HG02623 (cell line): ENCODE measurements around the gene ALK.

Experiments
- ATAC-seq: cut with Tn5 transposase; IDR thresholded peaks from one replicate; pipeline ENCODE4 v1.9.1; 2021; ENCODE audit warnings: moderate library complexity; ENCODE audit not compliant: unreplicated experiment

Gene ALK

GRCh38 chr2:29218550-29219125 lies 702.7 kb downstream of the ALK start:
- ATAC-seq, result no peak

- ATAC-seq, result no peak
Observed at GRCh38 chr2:29218071-29218470, 703.3 kb downstream of the ALK start.

- ATAC-seq, result no peak
Observed at GRCh38 chr2:29216609-29216909, 704.8 kb downstream of the ALK start.

GRCh38 chr2:29215739-29216608 lies 705.4 kb downstream of the ALK start:
- no peak for ATAC-seq

GRCh38 chr2:29215073-29215472 lies 706.3 kb downstream of the ALK start:
- ATAC-seq, result no peak

DNA sequence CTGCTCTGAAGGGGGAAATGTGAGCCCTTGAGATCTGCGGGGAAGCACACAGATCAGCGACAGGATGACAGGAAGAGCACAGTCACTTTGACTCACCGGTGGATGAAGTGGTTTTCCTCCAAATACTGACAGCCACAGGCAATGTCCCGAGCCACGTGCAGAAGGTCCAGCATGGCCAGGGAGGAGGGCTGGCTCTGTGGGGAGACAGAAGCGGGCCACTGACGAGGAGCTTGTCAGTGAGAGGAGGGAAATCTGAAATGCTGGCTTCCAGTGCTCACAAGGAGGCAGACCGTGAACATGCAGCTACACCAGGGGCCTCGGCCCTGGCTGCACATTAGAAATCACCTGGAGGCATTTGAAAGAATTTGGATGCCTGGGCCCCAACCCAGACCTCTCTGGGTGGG lies 707.5 kb downstream of the ALK start:
- ATAC-seq, result no peak

GRCh38 chr2:29212009-29212408 lies 709.4 kb downstream of the ALK start:
- no peak for ATAC-seq

- ATAC-seq, result no peak
Observed at GRCh38 chr2:29209551-29209950, 711.8 kb downstream of the ALK start.

- no peak for ATAC-seq
Observed at GRCh38 chr2:29207352-29208148, 713.8 kb downstream of the ALK start.

GRCh38 chr2:29206941-29207340 lies 714.4 kb downstream of the ALK start:
- no peak for ATAC-seq

DNA sequence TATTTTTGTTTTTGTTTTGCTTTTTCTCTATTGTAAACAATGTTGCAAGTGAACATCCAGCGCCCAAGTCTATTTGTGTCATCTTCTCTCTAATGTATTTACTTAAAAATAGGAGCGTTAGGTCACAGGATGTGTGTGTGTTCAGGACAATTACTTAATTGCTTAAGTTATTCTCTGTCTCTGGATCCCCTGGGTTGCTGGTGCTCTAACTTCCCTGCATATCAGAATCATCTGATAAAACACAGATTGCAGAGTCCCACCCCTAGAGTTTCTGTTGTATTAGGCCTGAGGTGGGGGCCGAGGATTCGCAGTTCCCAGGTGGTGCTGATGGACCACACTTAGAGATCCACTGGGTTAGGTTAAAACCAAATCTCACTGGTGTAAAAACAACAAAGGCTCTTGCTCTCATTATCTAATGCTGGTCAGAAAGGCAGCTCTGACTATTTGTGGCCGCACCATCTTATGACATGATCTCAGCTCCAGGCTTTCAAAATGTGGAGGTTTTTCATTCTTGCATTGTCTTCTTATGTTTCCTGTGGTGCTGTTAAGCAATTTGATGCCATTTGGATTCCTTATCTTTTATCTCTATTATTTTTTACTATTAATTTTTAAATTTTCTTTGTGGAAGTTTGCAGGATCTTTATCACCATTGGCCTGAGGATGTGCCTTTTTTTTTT lies 718.4 kb downstream of the ALK start:
- ATAC-seq, result no peak

DNA sequence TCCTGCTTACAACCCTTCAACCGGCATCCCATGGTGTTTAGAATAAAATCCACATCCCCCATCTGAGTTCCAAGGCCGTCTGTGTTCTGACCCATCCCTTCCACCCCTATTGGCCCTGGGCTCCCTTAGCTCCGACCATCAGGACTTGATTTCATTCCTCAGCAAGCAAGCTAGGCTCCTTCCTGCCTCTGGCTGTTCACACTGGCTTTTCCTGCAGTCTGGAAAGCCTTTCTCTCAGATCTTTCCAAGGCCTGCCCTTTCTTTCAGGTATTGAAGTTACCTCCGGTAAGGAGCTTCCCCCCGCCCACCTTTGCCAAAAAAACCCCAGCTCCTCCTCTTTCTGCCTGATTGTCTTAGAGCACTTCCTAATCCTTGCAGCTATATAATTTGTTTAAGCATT lies 719.4 kb downstream of the ALK start:
- ATAC-seq, result no peak

DNA sequence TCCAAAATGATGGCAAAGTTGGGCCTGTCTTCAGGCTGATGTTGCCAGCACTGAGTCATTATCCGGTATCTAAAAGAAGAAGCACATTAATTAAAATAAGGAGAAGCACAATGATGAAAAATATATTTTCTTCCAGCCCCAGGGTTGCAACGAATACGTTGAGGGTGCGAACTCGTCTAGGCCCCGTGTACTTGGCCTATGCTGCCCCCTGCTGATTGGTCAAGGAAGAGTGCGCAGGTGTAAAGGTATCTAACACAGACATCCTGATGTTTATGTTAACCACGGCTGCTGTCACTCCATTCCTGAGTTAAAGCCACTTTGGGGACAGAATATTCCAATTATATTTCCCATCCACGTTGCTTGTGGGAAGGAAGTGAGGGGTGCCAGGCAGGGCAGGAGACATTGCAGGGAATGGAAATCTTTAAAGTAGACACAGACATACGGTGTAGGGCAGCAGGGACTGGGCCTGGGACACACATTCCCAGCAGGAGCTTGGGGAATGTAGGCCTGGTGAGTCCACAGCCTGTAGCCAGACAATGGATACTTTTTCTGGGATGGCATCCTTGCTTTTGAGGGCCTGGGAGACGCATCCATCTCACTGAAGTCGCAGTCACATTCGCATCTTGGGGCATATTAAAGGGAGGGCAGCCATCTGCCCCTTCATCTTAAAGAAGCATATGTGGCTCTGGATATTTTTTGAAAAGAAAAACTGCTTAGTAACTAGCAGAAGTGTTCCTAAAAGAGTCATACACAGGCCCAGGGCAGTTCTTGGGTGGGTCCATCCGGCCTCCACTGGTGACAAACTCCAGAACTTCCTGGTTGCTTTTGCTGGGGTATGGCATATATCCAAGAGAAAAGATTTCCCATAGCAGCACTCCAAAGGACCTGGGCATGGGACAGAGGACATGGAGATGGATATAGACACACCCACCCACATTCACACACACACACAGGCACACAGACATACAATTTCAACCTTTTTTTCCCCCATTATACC lies 724.3 kb downstream of the ALK start:
- ATAC-seq, result no peak

GRCh38 chr2:29195796-29196195 lies 725.6 kb downstream of the ALK start:
- no peak for ATAC-seq

DNA sequence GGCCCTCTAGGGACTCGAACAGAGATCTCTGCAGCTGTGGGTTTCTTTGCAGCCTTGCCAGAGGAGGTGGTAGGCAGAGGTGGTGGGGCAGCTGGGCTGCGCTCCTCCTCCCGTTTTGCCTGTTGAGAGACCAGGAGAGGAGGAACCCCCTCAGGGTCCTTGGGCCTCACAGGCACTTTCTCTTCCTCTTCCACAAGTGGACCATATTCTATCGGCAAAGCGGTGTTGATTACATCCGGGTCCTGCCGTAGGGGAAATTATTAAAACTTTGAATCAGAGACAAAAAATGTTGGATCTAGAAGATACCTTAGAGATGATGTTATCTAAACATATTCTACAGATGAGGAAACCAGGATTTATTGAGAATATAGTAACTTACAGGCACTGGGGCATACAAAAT lies 727.7 kb downstream of the ALK start:
- ATAC-seq, result no peak

DNA sequence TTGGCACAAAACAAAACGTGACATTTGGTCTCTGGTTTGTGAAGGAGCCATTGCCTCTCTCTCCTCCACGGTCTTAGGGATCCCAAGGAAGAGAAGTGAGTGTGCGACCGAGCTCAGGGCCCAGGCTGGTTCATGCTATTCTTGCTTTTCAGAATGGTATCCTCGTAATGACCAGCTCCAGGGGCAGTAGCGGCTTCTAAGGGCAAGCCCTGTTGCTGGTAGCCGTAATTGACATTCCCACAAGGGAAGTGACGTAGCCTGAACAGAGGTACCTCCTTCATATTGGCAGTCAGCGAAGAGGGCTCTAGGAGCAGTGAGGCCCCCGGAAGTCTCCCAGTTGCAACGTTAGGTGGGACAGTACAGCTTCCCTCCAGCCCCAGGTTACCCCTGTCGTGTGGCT lies 728.3 kb downstream of the ALK start:
- ATAC-seq, result no peak

DNA sequence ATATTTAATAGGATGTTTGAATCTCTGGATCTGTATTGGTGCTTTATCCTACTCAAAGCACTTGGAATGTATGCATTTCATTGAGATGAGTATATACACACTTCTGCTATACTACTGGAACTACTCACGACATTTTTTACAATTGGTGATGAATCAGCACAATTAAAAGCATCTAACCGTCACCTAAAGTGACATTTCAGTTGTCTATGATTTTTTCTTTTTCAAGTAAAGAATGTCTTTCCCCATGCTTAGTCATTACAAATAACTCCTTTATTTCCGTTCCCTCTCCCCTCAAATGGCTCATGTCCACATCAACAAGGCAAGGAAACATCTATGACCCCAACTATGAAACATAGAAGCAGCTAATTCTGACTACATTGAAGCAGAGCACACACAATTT lies 728.9 kb downstream of the ALK start:
- ATAC-seq, result no peak

DNA sequence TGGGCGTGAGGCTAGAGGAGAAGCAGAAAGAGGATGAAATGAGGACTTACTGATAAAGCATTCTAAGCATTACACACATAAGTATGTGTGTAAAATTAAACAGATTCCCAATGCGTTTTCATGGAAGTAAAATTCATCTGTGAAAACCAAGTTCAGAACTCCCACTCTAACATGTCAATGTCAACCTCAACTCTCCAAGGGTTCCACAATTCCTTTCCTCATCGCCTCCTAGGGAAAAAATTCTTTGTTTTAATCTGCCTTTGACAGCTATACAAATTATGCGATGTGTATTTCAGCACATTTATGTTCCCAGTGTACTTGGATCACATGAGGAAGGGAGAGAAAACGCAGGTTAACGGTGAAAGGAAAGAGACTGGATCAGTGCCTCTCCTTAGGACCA lies 729.6 kb downstream of the ALK start:
- ATAC-seq, result no peak

DNA sequence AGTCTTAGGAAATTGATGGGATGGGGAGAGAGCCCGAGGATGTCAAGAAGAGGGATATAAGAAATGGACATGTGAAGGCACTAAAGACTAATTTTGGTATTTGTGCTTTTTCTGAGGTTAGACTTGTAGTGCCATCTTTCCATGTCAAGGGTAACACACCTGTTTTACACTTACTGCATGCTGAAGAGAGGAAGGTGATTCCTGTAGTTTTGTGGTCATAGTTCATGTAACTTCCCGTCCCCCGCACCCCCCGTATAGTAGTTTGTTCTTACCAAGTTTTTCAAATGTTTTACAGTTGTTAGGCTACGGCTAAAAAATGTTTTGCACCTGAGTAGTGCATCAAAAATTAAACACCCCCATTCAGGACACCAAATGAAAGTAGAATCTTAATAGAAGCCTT lies 732.3 kb downstream of the ALK start:
- peak; percentile 47 for ATAC-seq

- ATAC-seq, result no peak
Observed at GRCh38 chr2:29187926-29188325, 733.5 kb downstream of the ALK start.
